ENCODE data around the gene MYL7.
A peak's percentile ranks its signal among the peaks of the same experiment; 100 is the strongest.

Gene MYL7

DNA sequence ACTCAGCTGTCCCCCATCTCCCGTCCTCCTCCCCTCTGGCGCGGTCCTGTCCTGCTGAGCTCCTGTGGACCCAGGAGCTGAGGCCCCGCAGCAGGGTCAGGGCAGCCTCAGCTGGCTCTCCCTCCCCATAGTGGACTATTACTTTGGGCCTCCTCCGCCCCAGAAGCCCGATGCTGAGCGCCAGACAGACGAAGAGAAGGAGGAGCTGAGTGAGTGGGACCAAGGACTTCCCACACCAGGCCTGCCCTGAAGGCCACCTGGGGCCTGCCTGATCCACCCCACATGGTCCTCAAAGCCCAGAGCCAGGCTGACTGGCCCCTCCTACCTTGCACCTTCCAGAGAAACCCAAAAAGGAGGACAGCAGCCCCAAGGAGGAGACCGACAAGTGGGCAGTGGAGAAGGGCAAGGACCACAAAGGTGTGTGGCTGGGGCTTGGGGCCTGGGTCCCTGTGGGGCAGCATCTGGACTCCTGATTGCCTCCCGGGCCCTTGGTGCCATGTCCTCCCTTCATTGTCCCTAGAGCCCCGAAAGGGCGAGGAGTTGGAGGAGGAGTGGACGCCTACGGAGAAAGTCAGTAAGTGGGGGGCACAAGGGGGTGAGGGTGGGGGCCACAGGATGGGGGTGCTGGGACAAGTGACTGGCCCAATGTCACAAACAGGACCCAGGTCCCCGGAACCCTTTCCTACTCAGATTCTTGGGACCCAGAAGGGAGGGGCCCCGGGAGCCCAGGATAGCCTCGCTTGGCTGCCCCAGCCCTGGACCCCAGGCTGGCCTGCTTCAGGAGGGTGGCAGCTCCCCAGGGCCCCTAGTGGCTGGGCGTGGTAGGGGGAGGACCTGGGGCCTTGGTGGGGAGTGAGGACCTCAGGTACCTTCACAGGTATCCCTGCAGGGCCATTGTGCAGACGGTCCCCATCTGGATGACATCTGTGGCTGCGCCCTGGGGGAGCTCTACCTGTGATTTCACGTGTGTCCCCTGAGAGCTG, 32.1 kb downstream of the MYL7 start:
- no peak for DNase-seq (ENCODE audit: low read depth)
- TF ChIP-seq, protein P1, sequence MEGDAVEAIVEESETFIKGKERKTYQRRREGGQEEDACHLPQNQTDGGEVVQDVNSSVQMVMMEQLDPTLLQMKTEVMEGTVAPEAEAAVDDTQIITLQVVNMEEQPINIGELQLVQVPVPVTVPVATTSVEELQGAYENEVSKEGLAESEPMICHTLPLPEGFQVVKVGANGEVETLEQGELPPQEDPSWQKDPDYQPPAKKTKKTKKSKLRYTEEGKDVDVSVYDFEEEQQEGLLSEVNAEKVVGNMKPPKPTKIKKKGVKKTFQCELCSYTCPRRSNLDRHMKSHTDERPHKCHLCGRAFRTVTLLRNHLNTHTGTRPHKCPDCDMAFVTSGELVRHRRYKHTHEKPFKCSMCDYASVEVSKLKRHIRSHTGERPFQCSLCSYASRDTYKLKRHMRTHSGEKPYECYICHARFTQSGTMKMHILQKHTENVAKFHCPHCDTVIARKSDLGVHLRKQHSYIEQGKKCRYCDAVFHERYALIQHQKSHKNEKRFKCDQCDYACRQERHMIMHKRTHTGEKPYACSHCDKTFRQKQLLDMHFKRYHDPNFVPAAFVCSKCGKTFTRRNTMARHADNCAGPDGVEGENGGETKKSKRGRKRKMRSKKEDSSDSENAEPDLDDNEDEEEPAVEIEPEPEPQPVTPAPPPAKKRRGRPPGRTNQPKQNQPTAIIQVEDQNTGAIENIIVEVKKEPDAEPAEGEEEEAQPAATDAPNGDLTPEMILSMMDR (IDR thresholded peaks at IDR 0.05; ENCODE audit: low read depth, low read length, missing control alignments): no peak
- no peak overlapping the region for H3K4me3 ChIP-seq (ENCODE audit: low read depth, low read length)
- in situ Hi-C loops (cut with HindIII; ENCODE audit: low sequenced_read_pairs): no loop called here

DNA sequence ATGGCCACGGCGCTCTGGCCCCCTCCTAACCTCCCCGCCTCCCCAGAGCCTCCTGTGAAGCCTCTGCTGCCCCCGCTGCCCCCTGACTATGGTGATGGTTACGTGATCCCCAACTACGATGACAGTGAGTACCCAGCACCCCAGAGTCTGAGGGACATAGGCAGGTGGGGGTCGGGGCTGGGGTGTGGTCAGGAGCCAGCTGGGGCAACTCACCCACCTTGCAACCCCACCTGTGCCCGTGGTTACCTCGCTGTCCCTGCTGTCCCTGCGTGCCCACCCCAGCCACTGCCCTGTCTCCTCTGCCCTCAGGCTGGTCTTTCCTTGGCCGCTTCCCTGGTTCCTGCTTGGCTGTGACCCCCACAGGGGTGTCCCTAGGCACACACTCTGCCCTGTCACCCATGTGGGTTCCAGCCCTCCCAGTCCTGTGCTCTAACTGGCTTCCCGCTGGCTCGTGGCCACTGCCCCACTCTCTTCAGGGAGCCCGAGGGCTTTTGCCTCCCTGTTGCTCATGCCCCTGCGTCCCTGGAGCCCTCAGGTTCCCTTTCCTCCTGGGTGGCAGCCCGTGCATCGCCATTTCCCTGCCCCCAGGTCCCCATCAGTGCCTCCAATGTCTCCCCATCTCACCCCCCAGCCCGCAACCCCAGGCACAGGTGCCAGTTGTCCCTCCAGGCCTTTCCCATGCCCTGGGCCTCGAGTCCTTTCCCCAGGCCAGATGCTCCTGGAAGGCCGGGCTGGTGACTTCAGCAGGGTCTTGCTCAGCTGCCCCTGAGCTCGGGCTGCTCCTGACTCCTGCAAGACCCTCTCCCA, 33.0 kb downstream of the MYL7 start:
- in situ Hi-C loops (cut with HindIII; ENCODE audit: low sequenced_read_pairs): no loop called here

DNA sequence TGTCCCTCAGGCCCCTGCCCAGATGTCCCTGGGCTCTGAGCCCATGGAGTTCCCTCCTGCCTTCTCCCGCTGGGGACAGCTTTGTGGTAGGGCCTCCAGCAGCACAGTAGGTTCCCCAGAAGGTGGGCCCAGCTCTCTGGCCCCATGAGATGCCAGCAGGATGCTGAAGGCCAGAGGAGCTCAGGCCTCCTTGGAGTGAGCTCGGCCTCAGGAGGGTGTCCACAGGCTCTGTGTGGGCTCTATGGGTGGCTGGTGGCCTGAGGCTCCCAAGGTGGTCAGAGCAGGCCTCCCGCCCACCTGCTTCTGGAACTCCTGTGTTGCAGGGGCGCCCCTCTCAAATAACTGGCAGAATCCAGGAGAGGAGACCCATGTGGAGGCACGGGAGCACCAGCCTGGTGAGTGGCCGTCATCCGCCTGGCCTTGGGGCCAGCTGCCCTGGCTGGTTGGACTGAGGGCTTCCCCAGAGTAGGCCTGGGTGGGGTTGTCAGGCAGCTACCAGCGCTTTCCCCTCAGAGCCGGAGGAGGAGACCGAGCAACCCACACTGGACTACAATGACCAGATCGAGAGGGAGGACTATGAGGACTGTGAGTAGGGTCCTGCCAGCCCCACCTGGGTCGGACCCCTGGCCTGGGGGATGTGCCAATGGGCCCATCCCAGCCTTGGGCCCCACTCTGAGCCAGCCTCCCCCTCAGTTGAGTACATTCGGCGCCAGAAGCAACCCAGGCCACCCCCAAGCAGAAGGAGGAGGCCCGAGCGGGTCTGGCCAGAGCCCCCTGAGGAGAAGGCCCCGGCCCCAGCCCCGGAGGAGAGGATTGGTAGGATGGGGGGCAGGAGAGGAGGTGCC, 33.8 kb downstream of the MYL7 start:
- no peak overlapping the region for H3K4me3 ChIP-seq (ENCODE audit: low read depth, low read length)
- in situ Hi-C loops (cut with HindIII; ENCODE audit: low sequenced_read_pairs): no loop called here
- TF ChIP-seq, protein P1 (IDR thresholded peaks at IDR 0.05; ENCODE audit: low read depth, low read length, missing control alignments): no peak

More for the DNA sequence above, 33.0 kb downstream of the MYL7 start:
- DNase-seq (ENCODE audit: low read depth): no peak
- TF ChIP-seq, protein P1 (IDR thresholded peaks at IDR 0.05; ENCODE audit: low read depth, low read length, missing control alignments): no peak
- H3K4me3 ChIP-seq (ENCODE audit: low read depth, low read length): no peak overlapping the region

DNA sequence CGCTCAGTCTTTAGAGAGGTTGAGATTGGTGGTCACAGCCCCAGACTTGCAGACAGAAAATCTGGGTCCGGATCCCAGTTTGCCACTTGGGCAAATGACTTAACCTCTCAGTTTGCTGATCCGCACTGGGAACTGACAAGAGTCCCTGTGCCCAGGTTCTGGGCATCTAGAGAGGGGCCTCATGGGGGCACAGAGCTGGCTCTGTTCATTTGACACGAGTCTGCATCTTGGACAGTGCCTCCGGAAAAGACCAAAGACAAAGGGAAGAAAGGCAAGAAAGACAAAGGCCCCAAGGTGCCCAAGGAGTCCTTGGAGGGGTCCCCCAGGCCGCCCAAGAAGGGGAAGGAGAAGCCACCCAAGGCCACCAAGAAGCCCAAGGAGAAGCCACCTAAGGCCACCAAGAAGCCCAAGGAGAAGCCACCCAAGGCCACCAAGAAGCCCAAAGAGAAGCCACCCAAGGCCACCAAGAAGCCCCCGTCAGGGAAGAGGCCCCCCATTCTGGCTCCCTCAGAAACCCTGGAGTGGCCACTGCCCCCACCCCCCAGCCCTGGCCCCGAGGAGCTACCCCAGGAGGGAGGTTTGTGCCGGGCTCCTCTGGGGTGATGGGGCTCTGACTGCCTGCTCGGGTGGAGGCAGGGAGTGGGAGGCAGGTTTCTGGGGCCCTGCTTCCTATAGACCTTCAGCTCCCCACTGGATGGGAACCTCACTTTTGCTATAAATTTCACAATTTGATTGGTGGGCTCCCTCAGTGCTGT, 34.6 kb downstream of the MYL7 start:
- no peak for DNase-seq (ENCODE audit: low read depth)
- peak overlapping the region; percentile 60 for H3K4me3 ChIP-seq (ENCODE audit: low read depth, low read length)
- TF ChIP-seq, protein P1 (IDR thresholded peaks at IDR 0.05; ENCODE audit: low read depth, low read length, missing control alignments): no peak
- in situ Hi-C loops (cut with HindIII; ENCODE audit: low sequenced_read_pairs): no loop called here

More for the DNA sequence above, 33.8 kb downstream of the MYL7 start:
- DNase-seq (ENCODE audit: low read depth): no peak

DNA sequence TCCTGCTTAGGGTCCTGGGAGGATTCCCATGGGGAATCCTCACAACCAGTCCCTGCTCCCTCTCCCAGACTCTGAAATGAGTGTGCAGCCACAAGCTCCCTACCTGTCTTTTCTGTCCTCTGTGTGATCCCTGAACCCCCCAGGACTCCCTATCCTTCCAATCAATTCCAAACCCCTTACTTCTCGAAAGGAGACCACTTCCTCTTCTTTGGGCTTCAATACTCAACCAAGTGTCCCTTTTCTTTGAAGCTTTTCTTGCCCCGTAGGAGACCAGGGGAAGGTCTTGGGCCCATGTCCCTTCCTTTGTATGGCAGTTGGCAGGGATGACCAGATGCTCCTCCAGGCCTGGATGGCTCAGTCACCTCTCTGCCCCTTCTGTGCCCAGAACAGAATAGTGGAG, 35.3 kb downstream of the MYL7 start:
- no peak for DNase-seq (ENCODE audit: low read depth)
- peak overlapping the region; percentile 60 for H3K4me3 ChIP-seq (ENCODE audit: low read depth, low read length)
- TF ChIP-seq, protein P1 (IDR thresholded peaks at IDR 0.05; ENCODE audit: low read depth, low read length, missing control alignments): no peak
- in situ Hi-C loops (cut with HindIII; ENCODE audit: low sequenced_read_pairs): no loop called here

All from astrocyte of the cerebellum (primary cell).